HCT116 (cell line): ENCODE results near the gene CTDNEP1. TPM values are rescaled to one million over a fixed set of nuclear protein-coding genes. Genes with fewer than 3 reads are reported as not detected.

Experiments used
- ATAC-seq: fragments of 200-7000 bp; cut with Tn5 transposase; 2 replicates; pipeline ENCODE4 v1.9.1; 2020; ENCODE audit warnings: mild to moderate bottlenecking, moderate library complexity
- BruUV-seq: library from RNA; stranded (reverse); fragments of 400-500 nt; replicated peaks from 2 replicates; lab custom pipeline; 2021; lab: Mats Ljungman, UMichigan
- CTCF ChIA-PET: fragments of 300-600 bp; sonication (Branson Sonifier 250); formaldehyde crosslinking; loops from one replicate; lab custom pipeline; 2021; ENCODE audit warnings: antibody characterized with exemption; lab: Charles Lee
- POLR2A ChIA-PET: fragments of 300-600, 350-600 bp; sonication (Branson Sonifier 250); formaldehyde crosslinking; loops from one replicate; lab custom pipeline; 2021; ENCODE audit warnings: antibody characterized with exemption; lab: Charles Lee
- RAD21 ChIA-PET, 2 experiments: fragments of 300-600 bp; sonication (Branson Sonifier 250); formaldehyde crosslinking; loops; one replicate each; lab custom pipeline; 2023; ENCODE audit warnings: low total read pairs in 2 of 2; ENCODE audit not compliant: uncharacterized antibody in 2 of 2, unreplicated experiment in 2 of 2, low non-redundant PET in 1 of 2; lab: Charles Lee
- DNase-seq: peaks from one replicate; pipeline ENCODE4 v3.0.0-alpha.2; 2010; ENCODE audit warnings: low read depth, low spot score
- H2AFZ ChIP-seq: fragments of 200-600 bp; shearing (Covaris generic), sonication (generic); 2 replicates; pipeline ENCODE4 v1.6.1; 2017; ENCODE audit warnings: low read depth, mixed run types, mixed read lengths, antibody characterized with exemption, low read length; ENCODE audit not compliant: poor library complexity, severe bottlenecking
- H3K27ac ChIP-seq: 2 replicates; pipeline ENCODE4 v1.5.1; 2012; ENCODE audit warnings: low read depth, low read length
- H3K27me3 ChIP-seq: fragments of 200-600 bp; sonication (generic); 2 replicates; pipeline ENCODE4 v1.6.1; 2016; ENCODE audit warnings: mixed run types, low read length, mixed read lengths; ENCODE audit not compliant: insufficient read depth
- H3K36me3 ChIP-seq, 2 experiments: fragments of 200-500 bp in 1 of 2; fragments of 200-600 bp in 1 of 2; sonication (Bioruptor generic) in 1 of 2; sonication (generic) in 1 of 2; 2 replicates each; pipeline versions ENCODE4 v1.5.1 to v1.6.1; 2014 to 2016; ENCODE audit warnings: low read length in 2 of 2, inconsistent platforms in 1 of 2, mixed read lengths in 1 of 2, mixed run types in 1 of 2; ENCODE audit not compliant: insufficient read depth in 2 of 2, control insufficient read depth in 1 of 2
- H3K4me1 ChIP-seq, 2 experiments: fragments of 200-600 bp in 1 of 2; sonication (generic) in 1 of 2; 2 replicates each; pipeline versions ENCODE4 v1.5.1 to v1.6.1; 2012 to 2017; ENCODE audit warnings: low read length in 2 of 2, inconsistent platforms in 1 of 2, mild to moderate bottlenecking in 1 of 2, mixed read lengths in 1 of 2, mixed run types in 1 of 2, moderate library complexity in 1 of 2; ENCODE audit not compliant: insufficient read depth in 2 of 2, control insufficient read depth in 1 of 2
- H3K4me2 ChIP-seq: fragments of 200-600 bp; sonication (generic); 2 replicates; pipeline ENCODE4 v1.6.1; 2017; ENCODE audit warnings: mixed run types, low read length, mixed read lengths
- H3K4me3 ChIP-seq, 2 experiments: fragments of 200-600 bp in 1 of 2; sonication (generic) in 1 of 2; replicated peaks in 1 of 2; 2 replicates each; pipeline ENCODE4 v1.5.1; 2011 to 2016; ENCODE audit warnings: low read length in 2 of 2, control low read depth in 1 of 2, low read depth in 1 of 2, mild to moderate bottlenecking in 1 of 2, mixed read lengths in 1 of 2, mixed run types in 1 of 2
- H3K79me2 ChIP-seq: fragments of 200-600 bp; sonication (generic); 2 replicates; pipeline ENCODE4 v1.6.1; 2017; ENCODE audit warnings: mild to moderate bottlenecking, mixed run types, low read length, moderate library complexity, mixed read lengths; ENCODE audit not compliant: insufficient read depth
- H3K9ac ChIP-seq: fragments of 200-600 bp; sonication (generic); 2 replicates; pipeline ENCODE4 v1.6.1; 2016; ENCODE audit warnings: low read length, mixed read lengths
- H3K9me2 ChIP-seq: fragments of 200-600 bp; sonication (generic), shearing (Covaris generic); 2 replicates; pipeline ENCODE4 v1.6.1; 2017; ENCODE audit warnings: mixed run types, mild to moderate bottlenecking, moderate library complexity; ENCODE audit not compliant: insufficient read depth
- H3K9me3 ChIP-seq, 2 experiments: fragments of 200-500 bp in 1 of 2; fragments of 200-600 bp in 1 of 2; sonication (Bioruptor generic) in 1 of 2; sonication (generic) in 1 of 2; 2 replicates each; pipeline ENCODE4 v1.6.1; 2014 to 2017; ENCODE audit warnings: low read length in 2 of 2, mixed read lengths in 2 of 2, inconsistent platforms in 1 of 2, low read depth in 1 of 2, mild to moderate bottlenecking in 1 of 2, mixed run types in 1 of 2, moderate library complexity in 1 of 2; ENCODE audit not compliant: control insufficient read depth in 1 of 2, insufficient read depth in 1 of 2
- H4K20me1 ChIP-seq: fragments of 200-600 bp; sonication (generic), shearing (Covaris generic); 2 replicates; pipeline ENCODE4 v1.6.1; 2017; ENCODE audit warnings: mixed run types, mild to moderate bottlenecking, moderate library complexity; ENCODE audit not compliant: insufficient read depth
- EGR1 ChIP-seq: IDR thresholded peaks from 2 replicates; pipeline ENCODE4 v1.6.1; 2012; ENCODE audit warnings: low read depth
- ELF1 ChIP-seq: IDR thresholded peaks from 2 replicates; pipeline ENCODE4 v1.6.1; 2012; ENCODE audit warnings: low read depth, borderline replicate concordance
- EZH2 ChIP-seq: fragments of 200-600 bp; sonication (generic); IDR thresholded peaks from 2 replicates; pipeline ENCODE4 v1.6.1; 2017; ENCODE audit warnings: antibody characterized with exemption, mixed run types
- EZH2phosphoT487 ChIP-seq: fragments of 200-600 bp; IDR thresholded peaks from 2 replicates; pipeline ENCODE4 v1.6.1; 2018; ENCODE audit warnings: antibody characterized with exemption, borderline replicate concordance
- FOSL1 ChIP-seq: IDR thresholded peaks from 2 replicates; pipeline ENCODE4 v1.6.1; 2012; ENCODE audit warnings: low read depth
- JUND ChIP-seq: IDR thresholded peaks from 2 replicates; pipeline ENCODE4 v1.6.1; 2012
- POLR2A ChIP-seq: IDR thresholded peaks from 2 replicates; pipeline ENCODE4 v1.7.0; 2011; ENCODE audit warnings: borderline replicate concordance; ENCODE audit not compliant: insufficient read depth, insufficient read length; ENCODE audit errors: extremely low read depth
- POLR2AphosphoS5 ChIP-seq: IDR thresholded peaks from 2 replicates; pipeline ENCODE4 v1.6.1; 2011; ENCODE audit warnings: mild to moderate bottlenecking, low read depth, low read length, moderate library complexity
- SIN3A ChIP-seq: IDR thresholded peaks from 2 replicates; pipeline ENCODE4 v1.6.1; 2012; ENCODE audit warnings: low read depth
- TCF7L2 ChIP-seq: IDR thresholded peaks from 2 replicates; pipeline ENCODE4 v1.7.0; 2011; ENCODE audit warnings: borderline replicate concordance, inconsistent platforms; ENCODE audit not compliant: insufficient read depth, insufficient read length; ENCODE audit errors: extremely low read depth
- YY1 ChIP-seq: IDR thresholded peaks from 2 replicates; pipeline ENCODE4 v1.6.1; 2011; ENCODE audit warnings: low read length, low read depth, moderate library complexity, mild to moderate bottlenecking; ENCODE audit not compliant: insufficient replicate concordance; ENCODE audit errors: extremely low read depth
- ZFX ChIP-seq: fragments of 450-650 bp; IDR thresholded peaks from 2 replicates; pipeline ENCODE4 v1.6.1; 2017
- ZNF274 ChIP-seq: fragments of 200-500 bp; sonication (Bioruptor generic); IDR thresholded peaks from 2 replicates; pipeline ENCODE4 v1.6.1; 2014; ENCODE audit warnings: mild to moderate bottlenecking, low read depth, low read length, inconsistent platforms
- intact Hi-C: fragments of 100-400 bp; cut with micrococcal nuclease; formaldehyde crosslinking; loops from 2 replicates; pipeline ENCODE4 v1.10.0; 2022
- total RNA-seq: library from RNA; stranded (reverse); gene quantifications from one replicate; pipeline ENCODE4 v1.2.1, GENCODE V29; 2021; ENCODE audit not compliant: unreplicated experiment
- TF ChIP-seq, protein P1 (sequence below): IDR thresholded peaks from 2 replicates; pipeline ENCODE4 v1.6.1; 2011; ENCODE audit warnings: mild to moderate bottlenecking, low read length, moderate library complexity; ENCODE audit not compliant: insufficient replicate concordance; ENCODE audit errors: extremely low read depth
- TF ChIP-seq, protein P2 (sequence below): IDR thresholded peaks from 2 replicates; pipeline ENCODE4 v1.6.1; 2012

The CTDNEP1 gene
- total RNA-seq, 1 experiment from 2014 or later: 143 TPM

DNA sequence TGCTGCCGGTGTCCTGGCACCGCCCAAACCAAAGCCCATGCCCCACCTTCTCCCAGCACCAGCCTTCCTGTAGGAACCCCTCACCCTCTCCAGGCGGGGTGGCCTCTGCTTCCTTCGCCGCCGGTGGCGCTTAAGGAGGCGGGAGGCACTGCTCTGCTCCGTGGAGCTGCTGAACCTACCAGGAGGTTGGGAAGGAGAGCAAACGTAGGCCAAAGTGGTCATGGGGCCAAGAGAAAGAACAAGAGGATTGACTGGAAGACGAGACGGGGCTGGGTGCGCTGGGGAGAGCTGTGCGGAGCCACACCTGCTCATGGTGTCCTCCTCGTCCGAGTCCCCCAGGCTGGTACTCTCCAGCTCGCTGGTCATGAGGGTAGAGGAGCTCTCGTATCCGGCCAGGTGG lies 22.0 kb downstream of the CTDNEP1 start:
- Histone ChIP-seq H3K27me3 (no peaks in the 10 kb centered on the region), H2AFZ (no peak overlapping the region), H3K4me2 (no peak overlapping the region), H3K4me1 (peaks cover 6 to 33% of the 10 kb centered on the region in 2 experiments; a peak in 3 of 4 replicates), H3K9me3 (no peaks in the 10 kb centered on the region), H4K20me1 (peaks cover 4% of the 10 kb centered on the region; the same call in 1 of the 2 replicates), H3K9me2 (no peaks in the 10 kb centered on the region), H3K79me2 (peaks cover 49% of the 10 kb centered on the region), H3K9ac (no peak overlapping the region), H3K4me3 (no peak overlapping the region), H3K27ac (no peak overlapping the region), H3K36me3 (peaks cover 39 to 41% of the 10 kb centered on the region in 2 experiments)
- intact Hi-C loops: no loop called here
- no TSS peak for BruUV-seq
- ATAC-seq (no peak), DNase-seq (no peak)
- RAD21 ChIA-PET: no interaction called here
- TF ChIP-seq JUND: no peak
- TF ChIP-seq EZH2: no peak
- no peak for TF ChIP-seq ELF1
- no peak for TF ChIP-seq SIN3A
- TF ChIP-seq EZH2phosphoT487: no peak
- TF ChIP-seq, protein P1, sequence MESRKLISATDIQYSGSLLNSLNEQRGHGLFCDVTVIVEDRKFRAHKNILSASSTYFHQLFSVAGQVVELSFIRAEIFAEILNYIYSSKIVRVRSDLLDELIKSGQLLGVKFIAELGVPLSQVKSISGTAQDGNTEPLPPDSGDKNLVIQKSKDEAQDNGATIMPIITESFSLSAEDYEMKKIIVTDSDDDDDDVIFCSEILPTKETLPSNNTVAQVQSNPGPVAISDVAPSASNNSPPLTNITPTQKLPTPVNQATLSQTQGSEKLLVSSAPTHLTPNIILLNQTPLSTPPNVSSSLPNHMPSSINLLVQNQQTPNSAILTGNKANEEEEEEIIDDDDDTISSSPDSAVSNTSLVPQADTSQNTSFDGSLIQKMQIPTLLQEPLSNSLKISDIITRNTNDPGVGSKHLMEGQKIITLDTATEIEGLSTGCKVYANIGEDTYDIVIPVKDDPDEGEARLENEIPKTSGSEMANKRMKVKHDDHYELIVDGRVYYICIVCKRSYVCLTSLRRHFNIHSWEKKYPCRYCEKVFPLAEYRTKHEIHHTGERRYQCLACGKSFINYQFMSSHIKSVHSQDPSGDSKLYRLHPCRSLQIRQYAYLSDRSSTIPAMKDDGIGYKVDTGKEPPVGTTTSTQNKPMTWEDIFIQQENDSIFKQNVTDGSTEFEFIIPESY: no peak
- TF ChIP-seq POLR2A: no peak
- TF ChIP-seq, protein P2, sequence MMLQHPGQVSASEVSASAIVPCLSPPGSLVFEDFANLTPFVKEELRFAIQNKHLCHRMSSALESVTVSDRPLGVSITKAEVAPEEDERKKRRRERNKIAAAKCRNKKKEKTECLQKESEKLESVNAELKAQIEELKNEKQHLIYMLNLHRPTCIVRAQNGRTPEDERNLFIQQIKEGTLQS: no peak
- TF ChIP-seq TCF7L2: no peak
- no peak for TF ChIP-seq ZNF274
- TF ChIP-seq YY1: no peak
- no peak for TF ChIP-seq ZFX
- TF ChIP-seq POLR2AphosphoS5: no peak
- no peak for TF ChIP-seq EGR1
- no peak for TF ChIP-seq FOSL1
- POLR2A ChIA-PET: no interaction called here
- CTCF ChIA-PET: interaction anchor here (1.5 kb wide), 1 partner anchor 9 kb away, joined by 4 read pairs; no protein-coding TSS in a partner anchor
